ENCODE measurements around the gene MCHR2.
"Not testable (repeated sequence)": the region's sequence is repeated elsewhere in the genome, so short reads cannot be mapped to it uniquely, and the experiment has no call there.

The MCHR2 gene

GRCh38 chr6:99993533-99994251, at the start of gene MCHR2:
MCHR2 (minus strand) TSS chr6:99994223; CDS start chr6:99956147, 38,076 bp downstream.
- DNase-seq (ENCODE audit: low read depth), result no peak

- not testable (repeated sequence) for DNase-seq (ENCODE audit: low read depth)
Measured at GRCh38 chr6:100038546-100038945, 44.5 kb upstream of the MCHR2 start.

GRCh38 chr6:100035873-100036653, 42.0 kb upstream of the MCHR2 start:
- no peak for DNase-seq (ENCODE audit: low read depth)

- no peak for DNase-seq (ENCODE audit: low read depth)
Measured at GRCh38 chr6:100023798-100024197, 29.8 kb upstream of the MCHR2 start.

- no peak for DNase-seq (ENCODE audit: low read depth)
Measured at GRCh38 chr6:100022847-100023246, 28.8 kb upstream of the MCHR2 start.

- no peak for DNase-seq (ENCODE audit: low read depth)
Measured at GRCh38 chr6:100008857-100009256, 14.8 kb upstream of the MCHR2 start.

GRCh38 chr6:100001915-100002388, 7.9 kb upstream of the MCHR2 start:
- DNase-seq (ENCODE audit: low read depth), result no peak

GRCh38 chr6:99997141-99997540, 3.1 kb upstream of the MCHR2 start:
- no peak for DNase-seq (ENCODE audit: low read depth)

GRCh38 chr6:99995916-99996315, 1.9 kb upstream of the MCHR2 start:
- no peak for DNase-seq (ENCODE audit: low read depth)

- no peak for DNase-seq (ENCODE audit: low read depth)
Measured at GRCh38 chr6:99993146-99993532, 884 bp downstream of the MCHR2 start.

- no peak for DNase-seq (ENCODE audit: low read depth)
Measured at GRCh38 chr6:99991955-99992354, 2.1 kb downstream of the MCHR2 start.

- DNase-seq (ENCODE audit: low read depth), result no peak
Measured at GRCh38 chr6:99980741-99981140, 13.3 kb downstream of the MCHR2 start.

GRCh38 chr6:99979953-99980352, 14.1 kb downstream of the MCHR2 start:
- DNase-seq (ENCODE audit: low read depth), result no peak

- DNase-seq (ENCODE audit: low read depth), result no peak
Measured at GRCh38 chr6:99967052-99967451, 27.0 kb downstream of the MCHR2 start.

GRCh38 chr6:99960027-99960426, 34.0 kb downstream of the MCHR2 start:
- DNase-seq (ENCODE audit: low read depth), result no peak

GRCh38 chr6:99951016-99951805, 42.8 kb downstream of the MCHR2 start:
- no peak for DNase-seq (ENCODE audit: low read depth)

- no peak for DNase-seq (ENCODE audit: low read depth)
Measured at GRCh38 chr6:99946005-99946404, 48.0 kb downstream of the MCHR2 start.

GRCh38 chr6:99943846-99944245, 50.2 kb downstream of the MCHR2 start:
- DNase-seq (ENCODE audit: low read depth), result no peak

- DNase-seq (ENCODE audit: low read depth), result no peak
Measured at GRCh38 chr6:99940582-99940981, 53.4 kb downstream of the MCHR2 start.

- DNase-seq (ENCODE audit: low read depth), result no peak
Measured at GRCh38 chr6:99933129-99933528, 60.9 kb downstream of the MCHR2 start.

- no peak for DNase-seq (ENCODE audit: low read depth)
Measured at GRCh38 chr6:99912657-99913056, 81.4 kb downstream of the MCHR2 start.
